Measurements from ENCODE around the gene TRIM66.

Gene TRIM66

GRCh38 chr11:8719211-8719649 is 36.8 kb upstream of the TRIM66 start:
- H3K9me3 Mint-ChIP-seq, result no peaks in the 10 kb centered on the region
- no peak for ATAC-seq
- H3K36me3 Mint-ChIP-seq, result no peaks in the 10 kb centered on the region
- H3K27ac Mint-ChIP-seq, result no peak overlapping the region
- H3K4me1 Mint-ChIP-seq, result peaks cover 22% of the 10 kb centered on the region
- peaks cover 15% of the 10 kb centered on the region for H3K27me3 Mint-ChIP-seq
- no peak overlapping the region for H3K4me3 Mint-ChIP-seq

- Mint-ChIP-seq H3K27ac (peak overlapping the region; percentile 90), H3K27me3 (peaks cover 14% of the 10 kb centered on the region), H3K9me3 (no peaks in the 10 kb centered on the region), H3K36me3 (no peaks in the 10 kb centered on the region), H3K4me3 (peak overlapping the region; percentile 63), H3K4me1 (peaks cover 22% of the 10 kb centered on the region)
- ATAC-seq, result peak; percentile 87
These were observed 35.6 kb upstream of the TRIM66 start for GRCh38 chr11:8717876-8718753.

- ATAC-seq, result no peak
- H3K27me3 Mint-ChIP-seq, result peaks cover 8% of the 10 kb centered on the region
- H3K4me1 Mint-ChIP-seq, result peaks cover 22% of the 10 kb centered on the region
- H3K36me3 Mint-ChIP-seq, result no peaks in the 10 kb centered on the region
- H3K27ac Mint-ChIP-seq, result peak overlapping the region; percentile 90
- H3K9me3 Mint-ChIP-seq, result no peaks in the 10 kb centered on the region
- H3K4me3 Mint-ChIP-seq, result peak overlapping the region; percentile 18
These were observed 35.0 kb upstream of the TRIM66 start for GRCh38 chr11:8717544-8717875.

GRCh38 chr11:8715501-8715900 is 33.0 kb upstream of the TRIM66 start:
- H3K27ac Mint-ChIP-seq, result no peak overlapping the region
- no peaks in the 10 kb centered on the region for H3K27me3 Mint-ChIP-seq
- no peak overlapping the region for H3K4me3 Mint-ChIP-seq
- ATAC-seq, result no peak
- H3K9me3 Mint-ChIP-seq, result no peaks in the 10 kb centered on the region
- no peaks in the 10 kb centered on the region for H3K36me3 Mint-ChIP-seq
- H3K4me1 Mint-ChIP-seq, result peaks cover 22% of the 10 kb centered on the region

- H3K36me3 Mint-ChIP-seq, result no peaks in the 10 kb centered on the region
- no peak overlapping the region for H3K4me3 Mint-ChIP-seq
- no peaks in the 10 kb centered on the region for H3K9me3 Mint-ChIP-seq
- H3K27me3 Mint-ChIP-seq, result no peaks in the 10 kb centered on the region
- H3K27ac Mint-ChIP-seq, result no peak overlapping the region
- H3K4me1 Mint-ChIP-seq, result peaks cover 22% of the 10 kb centered on the region
- no peak for ATAC-seq
These were observed 32.3 kb upstream of the TRIM66 start for GRCh38 chr11:8714622-8715225.

- Mint-ChIP-seq H3K36me3 (no peaks in the 10 kb centered on the region), H3K9me3 (no peaks in the 10 kb centered on the region), H3K4me1 (peaks cover 21% of the 10 kb centered on the region), H3K4me3 (no peak overlapping the region), H3K27ac (no peak overlapping the region), H3K27me3 (no peaks in the 10 kb centered on the region)
- no peak for ATAC-seq
These were observed 31.4 kb upstream of the TRIM66 start for GRCh38 chr11:8713760-8714454.

- Mint-ChIP-seq H3K4me1 (peaks cover 7% of the 10 kb centered on the region), H3K4me3 (no peak overlapping the region), H3K9me3 (no peaks in the 10 kb centered on the region), H3K27ac (no peak overlapping the region), H3K27me3 (no peaks in the 10 kb centered on the region), H3K36me3 (no peaks in the 10 kb centered on the region)
- no peak for ATAC-seq
These were observed 30.0 kb upstream of the TRIM66 start for GRCh38 chr11:8712506-8712905.

- no peak for ATAC-seq
- H3K4me1 Mint-ChIP-seq, result peaks cover 1% of the 10 kb centered on the region
- no peaks in the 10 kb centered on the region for H3K27me3 Mint-ChIP-seq
- H3K36me3 Mint-ChIP-seq, result no peaks in the 10 kb centered on the region
- no peak overlapping the region for H3K27ac Mint-ChIP-seq
- H3K4me3 Mint-ChIP-seq, result no peak overlapping the region
- H3K9me3 Mint-ChIP-seq, result no peaks in the 10 kb centered on the region
These were observed 29.5 kb upstream of the TRIM66 start for GRCh38 chr11:8711895-8712442.

- Mint-ChIP-seq H3K36me3 (peaks cover 7% of the 10 kb centered on the region), H3K27ac (no peak overlapping the region), H3K9me3 (no peaks in the 10 kb centered on the region), H3K27me3 (no peaks in the 10 kb centered on the region), H3K4me3 (no peak overlapping the region), H3K4me1 (no peaks in the 10 kb centered on the region)
- no peak for ATAC-seq
These were observed 27.3 kb upstream of the TRIM66 start for GRCh38 chr11:8709777-8710176.

- no peaks in the 10 kb centered on the region for H3K27me3 Mint-ChIP-seq
- H3K9me3 Mint-ChIP-seq, result no peaks in the 10 kb centered on the region
- no peaks in the 10 kb centered on the region for H3K4me1 Mint-ChIP-seq
- no peak overlapping the region for H3K27ac Mint-ChIP-seq
- no peak for ATAC-seq
- no peak overlapping the region for H3K4me3 Mint-ChIP-seq
- peaks cover 7% of the 10 kb centered on the region for H3K36me3 Mint-ChIP-seq
These were observed 26.7 kb upstream of the TRIM66 start for GRCh38 chr11:8709002-8709672.

GRCh38 chr11:8707541-8708191 is 25.2 kb upstream of the TRIM66 start:
- H3K27ac Mint-ChIP-seq, result no peak overlapping the region
- no peaks in the 10 kb centered on the region for H3K4me1 Mint-ChIP-seq
- ATAC-seq, result no peak
- H3K4me3 Mint-ChIP-seq, result no peak overlapping the region
- H3K9me3 Mint-ChIP-seq, result no peaks in the 10 kb centered on the region
- H3K36me3 Mint-ChIP-seq, result peaks cover 7% of the 10 kb centered on the region
- no peaks in the 10 kb centered on the region for H3K27me3 Mint-ChIP-seq

- Mint-ChIP-seq H3K4me1 (peaks cover under 1% of the 10 kb centered on the region), H3K4me3 (no peak overlapping the region), H3K36me3 (peaks cover 12% of the 10 kb centered on the region), H3K27ac (no peak overlapping the region), H3K27me3 (no peaks in the 10 kb centered on the region), H3K9me3 (no peaks in the 10 kb centered on the region)
- no peak for ATAC-seq
These were observed 24.4 kb upstream of the TRIM66 start for GRCh38 chr11:8706673-8707432.

- peaks cover 18% of the 10 kb centered on the region for H3K36me3 Mint-ChIP-seq
- H3K27ac Mint-ChIP-seq, result no peak overlapping the region
- no peak for ATAC-seq
- no peaks in the 10 kb centered on the region for H3K9me3 Mint-ChIP-seq
- H3K27me3 Mint-ChIP-seq, result no peaks in the 10 kb centered on the region
- no peak overlapping the region for H3K4me3 Mint-ChIP-seq
- peaks cover 8% of the 10 kb centered on the region for H3K4me1 Mint-ChIP-seq
These were observed 22.7 kb upstream of the TRIM66 start for GRCh38 chr11:8705146-8705545.

- ATAC-seq, result no peak
- Mint-ChIP-seq H3K4me1 (peaks cover 18% of the 10 kb centered on the region), H3K27ac (no peak overlapping the region), H3K27me3 (no peaks in the 10 kb centered on the region), H3K9me3 (no peaks in the 10 kb centered on the region), H3K36me3 (peaks cover 18% of the 10 kb centered on the region), H3K4me3 (no peak overlapping the region)
These were observed 21.7 kb upstream of the TRIM66 start for GRCh38 chr11:8704136-8704535.

Measured in stimulated activated memory B cell treated with anti-CD40 and anti-IgM and Interleukin-4, amounts not matched to agents 10 μg/mL and 1 μg/mL and 100 μg/mL, for 72 hours (primary cell).